Tibial artery (tissue), 4 donors: Measurements from ENCODE around the gene BABAM2.
"Not testable (repeated sequence)": the region's sequence is repeated elsewhere in the genome, so short reads cannot be mapped to it uniquely, and the experiment has no call there.

ENCODE experiments used
- DNase-seq, 2 donors: peaks; one replicate each; pipeline ENCODE4 v3.0.0-alpha.2; 2019
- H3K27ac ChIP-seq, 2 donors: fragments of 200-600 bp; sonication (generic) in 1 of 2; 1 replicate in 1 of 2; 2 replicates in 1 of 2; pipeline ENCODE4 v1.5.1; 2018 to 2019; ENCODE audit warnings: mild to moderate bottlenecking in 1 of 2
- H3K27me3 ChIP-seq, 2 donors: fragments of 200-600 bp; sonication (generic) in 1 of 2; one replicate each; pipeline versions ENCODE4 v1.5.1 to v1.6.0; 2016 to 2019
- H3K36me3 ChIP-seq, 3 donors: fragments of 200-600 bp; sonication (generic) in 2 of 3; one replicate each; pipeline ENCODE4 v1.5.1; 2016 to 2019; ENCODE audit warnings: mild to moderate bottlenecking in 2 of 3
- H3K4me1 ChIP-seq, 4 donors: fragments of 200-600 bp; sonication (generic) in 2 of 4; 1 replicate in 3 of 4; 2 replicates in 1 of 4; pipeline ENCODE4 v1.5.1; 2016 to 2019
- H3K4me3 ChIP-seq, 2 donors: fragments of 200-600 bp; sonication (generic) in 1 of 2; 1 replicate in 1 of 2; 2 replicates in 1 of 2; pipeline ENCODE4 v1.5.1; 2018 to 2019; ENCODE audit warnings: mild to moderate bottlenecking in 2 of 2
- H3K9me3 ChIP-seq, 3 donors: fragments of 200-600 bp; sonication (generic) in 1 of 3; one replicate each; pipeline ENCODE4 v1.5.1; 2016 to 2019
- intact Hi-C: fragments of 100-400 bp; cut with DNase I; formaldehyde crosslinking; loops from one replicate; pipeline ENCODE4 v1.15.0; 2023; ENCODE audit warnings: low total_unique reads
- TF ChIP-seq, protein P1 (sequence below), 2 experiments: fragments of 200-600 bp in 1 of 2; fragments of 450-650 bp in 1 of 2; IDR thresholded peaks; one replicate each; pipeline ENCODE4 v1.5.1; 2017 to 2019; ENCODE audit warnings: antibody characterized with exemption in 2 of 2, mild to moderate bottlenecking in 1 of 2, moderate library complexity in 1 of 2

BABAM2 gene

DNA sequence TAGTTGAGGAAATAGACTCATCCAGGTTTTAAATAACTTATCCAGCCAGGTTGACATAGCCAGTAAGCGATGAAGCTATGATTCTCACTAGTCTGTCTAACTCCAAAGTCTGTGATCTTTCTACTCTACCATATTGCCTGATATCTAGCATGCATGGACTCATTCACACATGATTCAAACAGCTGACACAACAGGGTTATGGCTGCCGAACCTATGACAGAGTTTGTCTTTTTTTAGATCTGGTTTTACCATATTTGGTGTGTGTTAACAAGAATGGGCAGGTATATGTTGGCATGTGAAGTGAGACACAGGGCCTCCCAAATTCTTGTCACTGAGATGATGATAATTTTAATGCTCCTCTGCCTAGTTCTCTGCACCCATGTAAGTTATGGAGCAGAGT lies 210.6 kb downstream of the BABAM2 start:
- Histone ChIP-seq H3K36me3 (no peaks in the 10 kb centered on the region), H3K4me1 (peaks cover 0 to 74% (median 26%) of the 10 kb centered on the region in 4 donors), H3K9me3 (no peaks in the 10 kb centered on the region), H3K4me3 (no peak overlapping the region), H3K27ac (peak overlapping the region; percentile 59 to 64), H3K27me3 (no peaks in the 10 kb centered on the region)
- no peak for DNase-seq
- intact Hi-C loops, result no loop called here
- TF ChIP-seq, protein P1, sequence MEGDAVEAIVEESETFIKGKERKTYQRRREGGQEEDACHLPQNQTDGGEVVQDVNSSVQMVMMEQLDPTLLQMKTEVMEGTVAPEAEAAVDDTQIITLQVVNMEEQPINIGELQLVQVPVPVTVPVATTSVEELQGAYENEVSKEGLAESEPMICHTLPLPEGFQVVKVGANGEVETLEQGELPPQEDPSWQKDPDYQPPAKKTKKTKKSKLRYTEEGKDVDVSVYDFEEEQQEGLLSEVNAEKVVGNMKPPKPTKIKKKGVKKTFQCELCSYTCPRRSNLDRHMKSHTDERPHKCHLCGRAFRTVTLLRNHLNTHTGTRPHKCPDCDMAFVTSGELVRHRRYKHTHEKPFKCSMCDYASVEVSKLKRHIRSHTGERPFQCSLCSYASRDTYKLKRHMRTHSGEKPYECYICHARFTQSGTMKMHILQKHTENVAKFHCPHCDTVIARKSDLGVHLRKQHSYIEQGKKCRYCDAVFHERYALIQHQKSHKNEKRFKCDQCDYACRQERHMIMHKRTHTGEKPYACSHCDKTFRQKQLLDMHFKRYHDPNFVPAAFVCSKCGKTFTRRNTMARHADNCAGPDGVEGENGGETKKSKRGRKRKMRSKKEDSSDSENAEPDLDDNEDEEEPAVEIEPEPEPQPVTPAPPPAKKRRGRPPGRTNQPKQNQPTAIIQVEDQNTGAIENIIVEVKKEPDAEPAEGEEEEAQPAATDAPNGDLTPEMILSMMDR (IDR thresholded peaks at IDR 0.05), result no peak

GRCh38 chr2:28101892-28102291 lies 211.4 kb downstream of the BABAM2 start:
- H3K27me3 ChIP-seq, result no peaks in the 10 kb centered on the region
- no peak for DNase-seq
- peak overlapping the region; percentile 59 to 64 for H3K27ac ChIP-seq
- peak overlapping the region; percentile 17 to 23 for H3K4me3 ChIP-seq
- no peaks in the 10 kb centered on the region for H3K36me3 ChIP-seq
- intact Hi-C loops, result no loop called here
- H3K4me1 ChIP-seq, result peaks cover 0 to 68% (median 26%) of the 10 kb centered on the region in 4 donors
- TF ChIP-seq, protein P1 (IDR thresholded peaks at IDR 0.05), result no peak
- H3K9me3 ChIP-seq, result no peaks in the 10 kb centered on the region

DNA sequence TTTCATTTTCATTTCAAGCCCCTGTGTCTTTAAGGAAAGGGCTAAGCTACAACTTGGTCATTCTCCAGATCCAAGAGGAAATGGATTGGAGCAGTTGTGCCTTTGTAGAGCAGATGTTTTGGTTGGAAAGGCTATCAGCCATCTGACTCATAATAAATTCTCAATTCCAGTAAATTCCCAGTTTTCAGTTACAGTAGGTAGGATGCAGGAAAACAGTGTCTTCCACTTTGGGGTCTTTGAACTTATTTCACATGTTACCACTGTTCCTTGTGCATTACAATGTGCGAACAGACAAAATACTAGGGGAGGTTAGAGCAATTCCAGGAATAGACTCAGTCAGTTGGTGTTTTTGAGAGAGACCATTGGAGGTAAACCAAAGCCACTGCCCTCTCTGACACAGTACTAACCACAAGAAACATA lies 211.9 kb downstream of the BABAM2 start:
- Histone ChIP-seq H3K36me3 (no peaks in the 10 kb centered on the region), H3K27me3 (no peaks in the 10 kb centered on the region), H3K4me1 (peaks cover 0 to 63% (median 26%) of the 10 kb centered on the region in 4 donors), H3K9me3 (no peaks in the 10 kb centered on the region), H3K27ac (peak overlapping the region; percentile 59 to 64), H3K4me3 (peak overlapping the region; percentile 17 to 23)
- intact Hi-C loops, result no loop called here
- TF ChIP-seq, protein P1 (IDR thresholded peaks at IDR 0.05), result no peak
- DNase-seq, result no peak

GRCh38 chr2:28103611-28104010 lies 213.1 kb downstream of the BABAM2 start:
- no peaks in the 10 kb centered on the region for H3K9me3 ChIP-seq
- peak overlapping the region; percentile 59 to 64 for H3K27ac ChIP-seq
- H3K4me1 ChIP-seq, result peaks cover 0 to 59% (median 28%) of the 10 kb centered on the region in 4 donors
- no peaks in the 10 kb centered on the region for H3K27me3 ChIP-seq
- H3K4me3 ChIP-seq, result no peak overlapping the region
- intact Hi-C loops, result no loop called here
- TF ChIP-seq, protein P1 (IDR thresholded peaks at IDR 0.05), result no peak
- no peak for DNase-seq
- no peaks in the 10 kb centered on the region for H3K36me3 ChIP-seq

- Histone ChIP-seq H3K27ac (no peak overlapping the region), H3K4me3 (no peak overlapping the region), H3K4me1 (peaks cover 0 to 15% (median 5%) of the 10 kb centered on the region in 4 donors), H3K36me3 (no peaks in the 10 kb centered on the region), H3K9me3 (no peaks in the 10 kb centered on the region), H3K27me3 (no peaks in the 10 kb centered on the region)
- no peak for DNase-seq
- intact Hi-C loops, result no loop called here
- TF ChIP-seq, protein P1 (IDR thresholded peaks at IDR 0.05), result no peak
These were observed 217.6 kb downstream of the BABAM2 start for GRCh38 chr2:28108143-28108542.

DNA sequence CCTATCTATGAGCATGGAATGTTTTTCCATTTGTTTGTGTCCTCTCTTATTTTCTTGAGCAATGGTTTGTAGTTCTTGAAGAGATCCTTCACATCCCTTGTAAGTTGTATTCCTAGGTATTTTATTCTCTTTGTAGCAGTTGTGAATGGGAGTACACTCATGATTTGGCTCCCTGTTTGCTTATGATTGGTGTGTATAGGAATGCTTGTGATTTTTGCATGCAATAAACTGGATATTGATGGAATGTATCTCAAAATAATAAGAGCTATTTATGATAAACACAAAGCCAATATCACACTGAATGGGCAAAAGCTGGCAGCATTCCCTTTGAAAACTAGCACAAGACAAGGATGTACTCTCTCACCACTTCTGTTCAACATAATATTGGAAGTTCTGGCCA lies 223.2 kb downstream of the BABAM2 start:
- H3K27ac ChIP-seq, H3K4me1 ChIP-seq, H3K9me3 ChIP-seq, H3K4me3 ChIP-seq, intact Hi-C loops, DNase-seq, H3K27me3 ChIP-seq, H3K36me3 ChIP-seq: not testable (repeated sequence)
